ENCODE data around the gene TBRG4. TPM values are rescaled to one million over a fixed set of nuclear protein-coding genes. Genes with fewer than 3 reads are reported as not detected.

Gene TBRG4
- total and polyA plus RNA-seq, 2 donors (not counting 3 experiments of a cell fraction or from before 2014, with no cell fraction given), result 43.7 to 56.7 TPM

DNA sequence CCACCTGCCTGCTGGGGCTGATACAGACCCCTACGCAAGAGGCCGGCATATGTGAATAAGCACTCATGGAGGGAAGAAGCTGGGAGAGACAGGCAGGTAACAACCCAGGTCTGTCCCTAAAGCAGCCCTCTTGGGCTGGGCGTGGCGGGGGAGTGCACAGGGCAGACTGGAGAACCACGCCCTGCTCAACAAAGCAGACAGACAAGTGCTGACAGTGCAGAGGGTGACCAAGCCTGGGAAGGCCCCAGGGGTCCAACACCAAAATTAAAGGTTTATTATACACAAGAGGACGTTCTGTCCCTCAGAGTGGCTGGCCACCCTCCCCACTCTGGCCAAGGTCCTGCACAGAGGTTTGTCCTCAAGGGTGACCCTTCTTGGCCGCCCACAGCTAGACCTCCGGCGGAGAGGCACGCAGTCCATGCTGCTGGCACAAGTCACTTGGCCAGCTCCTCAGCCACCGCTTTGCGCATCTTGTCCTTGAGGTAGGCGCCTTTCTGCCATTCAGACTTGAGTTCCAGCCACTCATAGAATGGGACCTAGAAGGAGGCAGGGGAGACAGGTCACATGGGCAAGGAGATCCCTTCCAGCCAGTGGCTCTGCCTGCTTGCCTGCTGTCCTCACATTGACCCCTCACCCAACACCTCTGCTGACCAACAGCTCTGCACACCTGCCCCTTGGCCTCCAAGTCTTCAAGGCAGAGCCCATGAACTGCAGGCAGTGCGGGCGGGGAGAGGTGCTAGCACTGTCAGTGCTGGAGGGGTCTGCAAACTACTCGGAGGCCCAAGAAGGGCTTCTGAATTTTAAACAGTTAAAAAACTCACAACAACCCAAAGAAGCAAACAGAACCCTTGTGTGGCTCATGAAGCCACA is 11.4 kb downstream of the TBRG4 start:
- no peak for TF ChIP-seq FOS (IDR thresholded peaks at IDR 0.05; ENCODE audit: borderline replicate concordance, insufficient read depth, low read length)
- no peak for TF ChIP-seq POLR2A (IDR thresholded peaks at IDR 0.05; ENCODE audit: low read depth, low read length)
- no peak for TF ChIP-seq JUN (IDR thresholded peaks at IDR 0.05; ENCODE audit: borderline replicate concordance, insufficient read depth, insufficient read length, low read depth)
- TF ChIP-seq, protein P1, sequence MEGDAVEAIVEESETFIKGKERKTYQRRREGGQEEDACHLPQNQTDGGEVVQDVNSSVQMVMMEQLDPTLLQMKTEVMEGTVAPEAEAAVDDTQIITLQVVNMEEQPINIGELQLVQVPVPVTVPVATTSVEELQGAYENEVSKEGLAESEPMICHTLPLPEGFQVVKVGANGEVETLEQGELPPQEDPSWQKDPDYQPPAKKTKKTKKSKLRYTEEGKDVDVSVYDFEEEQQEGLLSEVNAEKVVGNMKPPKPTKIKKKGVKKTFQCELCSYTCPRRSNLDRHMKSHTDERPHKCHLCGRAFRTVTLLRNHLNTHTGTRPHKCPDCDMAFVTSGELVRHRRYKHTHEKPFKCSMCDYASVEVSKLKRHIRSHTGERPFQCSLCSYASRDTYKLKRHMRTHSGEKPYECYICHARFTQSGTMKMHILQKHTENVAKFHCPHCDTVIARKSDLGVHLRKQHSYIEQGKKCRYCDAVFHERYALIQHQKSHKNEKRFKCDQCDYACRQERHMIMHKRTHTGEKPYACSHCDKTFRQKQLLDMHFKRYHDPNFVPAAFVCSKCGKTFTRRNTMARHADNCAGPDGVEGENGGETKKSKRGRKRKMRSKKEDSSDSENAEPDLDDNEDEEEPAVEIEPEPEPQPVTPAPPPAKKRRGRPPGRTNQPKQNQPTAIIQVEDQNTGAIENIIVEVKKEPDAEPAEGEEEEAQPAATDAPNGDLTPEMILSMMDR (IDR thresholded peaks at IDR 0.05; ENCODE audit: extremely low read depth in 1 of 2, insufficient read depth in 1 of 2, low read depth in 1 of 2, low read length in 2 of 2), result no peak
- no peak for TF ChIP-seq MYC (IDR thresholded peaks at IDR 0.05; ENCODE audit: low read depth, low read length)
- no peak for TF ChIP-seq EZH2 (IDR thresholded peaks at IDR 0.05; ENCODE audit: borderline replicate concordance, low read depth, low read length, severe bottlenecking)
- TF ChIP-seq, protein P2, sequence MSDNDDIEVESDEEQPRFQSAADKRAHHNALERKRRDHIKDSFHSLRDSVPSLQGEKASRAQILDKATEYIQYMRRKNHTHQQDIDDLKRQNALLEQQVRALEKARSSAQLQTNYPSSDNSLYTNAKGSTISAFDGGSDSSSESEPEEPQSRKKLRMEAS (IDR thresholded peaks at IDR 0.05; ENCODE audit: insufficient read depth, insufficient read length), result no peak
- no peak for TF ChIP-seq GATA2 (IDR thresholded peaks at IDR 0.05; ENCODE audit: insufficient read depth, insufficient read length, low read depth, low read length)
- TF ChIP-seq POLR2AphosphoS5 (IDR thresholded peaks at IDR 0.05; ENCODE audit: insufficient read depth, low read depth, low read length), result no peak
- Histone ChIP-seq H3K36me3 (ENCODE audit: control insufficient read depth in 2 of 2, extremely low read depth in 1 of 2, insufficient read depth in 2 of 2, low read length in 2 of 2) (peaks cover 7 to 54% of the 10 kb centered on the region in 2 experiments), H3K27me3 (ENCODE audit: control insufficient read depth in 2 of 2, insufficient read depth in 2 of 2, low read length in 2 of 2) (no peaks in the 10 kb centered on the region), H3K4me2 (ENCODE audit: insufficient read depth, low read length) (no peak overlapping the region), H4K20me1 (replicated peaks; ENCODE audit: control insufficient read depth, extremely low read depth, insufficient read depth, low read length) (no peaks in the 10 kb centered on the region), H3K9ac (replicated peaks; ENCODE audit: extremely low read depth, insufficient read depth, low read length) (no peak overlapping the region), H2AFZ (ENCODE audit: low read depth, low read length) (no peak overlapping the region), H3K4me3 (replicated peaks in 1 of 3; ENCODE audit: insufficient read depth in 1 of 3, low read depth in 1 of 3, low read length in 3 of 3) (no peak overlapping the region), H3K27ac (ENCODE audit: insufficient read depth, low read depth, low read length) (no peak overlapping the region), H3K79me2 (ENCODE audit: control insufficient read depth, insufficient read depth, low read length) (no peaks in the 10 kb centered on the region), H3K4me1 (ENCODE audit: control insufficient read depth, extremely low read depth, insufficient read depth, low read length) (no peaks in the 10 kb centered on the region), H3K9me1 (replicated peaks; ENCODE audit: control insufficient read depth, extremely low read depth, insufficient read depth, low read length) (no peaks in the 10 kb centered on the region), H3K9me3 (replicated peaks; ENCODE audit: control insufficient read depth, insufficient read depth, low read length) (no peaks in the 10 kb centered on the region)
- no TSS peak for BruUV-seq (replicated peaks)
- no peak for FAIRE-seq
- CTCF ChIA-PET, result no interaction called here
- POLR2A ChIA-PET, result no interaction called here
- dilution Hi-C loops (cut with MboI; ENCODE audit: extremely low pct_ligation_motif_present, low sequenced_read_pairs) (no loop called here), intact Hi-C loops (cut with micrococcal nuclease) (no loop called here)
- DNase-seq (ENCODE audit: low read depth, low spot score), result no peak
